ENCODE measurements around the gene NPHP4.

NPHP4 gene

GRCh38 chr1:5949085-5949760, 43.0 kb downstream of the NPHP4 start:
- DNase-seq: no peak

DNA sequence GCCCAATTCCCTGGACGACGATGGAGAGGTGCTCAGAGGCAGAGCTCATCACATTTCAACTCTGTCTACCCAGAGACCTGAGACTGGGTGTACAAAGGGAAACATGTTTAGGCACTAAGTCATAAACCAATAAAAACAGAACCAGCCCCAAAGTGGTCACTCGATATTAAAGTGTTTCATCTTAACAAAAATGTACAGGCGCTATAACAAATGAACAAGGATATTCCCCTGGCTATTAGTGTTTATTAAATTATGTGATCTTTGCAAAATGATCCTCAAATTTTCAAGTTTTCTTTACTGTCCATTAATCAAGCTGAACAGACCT, 43.6 kb downstream of the NPHP4 start:
- no peak for DNase-seq

GRCh38 chr1:5947978-5948680, 44.1 kb downstream of the NPHP4 start:
- no peak for DNase-seq

- DNase-seq: no peak
These were observed 45.0 kb downstream of the NPHP4 start for GRCh38 chr1:5947071-5947821.

GRCh38 chr1:5945445-5945844, 46.8 kb downstream of the NPHP4 start:
- DNase-seq: no peak

GRCh38 chr1:5944843-5945167, 47.4 kb downstream of the NPHP4 start:
- no peak for DNase-seq

GRCh38 chr1:5944154-5944842, 47.9 kb downstream of the NPHP4 start:
- no peak for DNase-seq

DNA sequence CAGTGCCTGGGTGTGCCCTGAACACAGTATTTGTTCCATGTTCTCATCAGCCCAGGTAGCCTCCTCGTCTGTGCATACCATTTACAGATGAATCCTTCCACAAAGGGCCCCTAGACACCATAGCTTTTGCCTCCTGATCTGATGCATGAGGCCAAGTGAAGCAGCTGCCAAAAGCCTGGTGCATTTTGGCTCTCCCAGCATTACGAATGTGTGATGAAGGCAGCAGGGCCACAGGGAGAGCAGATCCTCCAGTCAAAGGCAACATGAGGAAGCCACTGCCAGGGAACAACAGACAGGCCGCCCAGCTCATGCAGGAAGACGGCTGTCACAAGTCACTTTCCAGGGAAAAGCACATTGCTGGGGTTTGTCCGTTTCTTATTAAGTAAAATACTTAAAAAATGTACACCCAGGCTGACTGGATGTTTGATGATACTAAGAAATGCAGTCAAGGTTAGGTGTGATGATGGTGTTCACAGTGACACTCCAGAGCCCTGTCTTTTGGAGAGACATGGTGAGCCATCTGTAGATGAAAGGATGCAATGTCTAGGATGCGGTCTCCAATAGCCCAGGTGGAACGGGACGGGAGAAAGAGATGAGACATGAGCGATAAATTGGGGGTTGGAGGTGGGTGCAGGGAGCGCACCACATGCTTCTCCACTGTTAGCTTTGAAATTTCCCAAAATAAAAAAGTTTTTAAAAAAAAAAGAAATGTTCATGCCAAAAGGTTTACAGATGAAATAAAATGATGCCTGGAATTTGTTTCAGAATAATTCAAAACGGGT, 48.7 kb downstream of the NPHP4 start:
- DNase-seq: no peak

- DNase-seq: no peak
These were observed 50.6 kb downstream of the NPHP4 start for GRCh38 chr1:5941671-5942070.

- DNase-seq: no peak
These were observed 51.4 kb downstream of the NPHP4 start for GRCh38 chr1:5940723-5941407.

DNA sequence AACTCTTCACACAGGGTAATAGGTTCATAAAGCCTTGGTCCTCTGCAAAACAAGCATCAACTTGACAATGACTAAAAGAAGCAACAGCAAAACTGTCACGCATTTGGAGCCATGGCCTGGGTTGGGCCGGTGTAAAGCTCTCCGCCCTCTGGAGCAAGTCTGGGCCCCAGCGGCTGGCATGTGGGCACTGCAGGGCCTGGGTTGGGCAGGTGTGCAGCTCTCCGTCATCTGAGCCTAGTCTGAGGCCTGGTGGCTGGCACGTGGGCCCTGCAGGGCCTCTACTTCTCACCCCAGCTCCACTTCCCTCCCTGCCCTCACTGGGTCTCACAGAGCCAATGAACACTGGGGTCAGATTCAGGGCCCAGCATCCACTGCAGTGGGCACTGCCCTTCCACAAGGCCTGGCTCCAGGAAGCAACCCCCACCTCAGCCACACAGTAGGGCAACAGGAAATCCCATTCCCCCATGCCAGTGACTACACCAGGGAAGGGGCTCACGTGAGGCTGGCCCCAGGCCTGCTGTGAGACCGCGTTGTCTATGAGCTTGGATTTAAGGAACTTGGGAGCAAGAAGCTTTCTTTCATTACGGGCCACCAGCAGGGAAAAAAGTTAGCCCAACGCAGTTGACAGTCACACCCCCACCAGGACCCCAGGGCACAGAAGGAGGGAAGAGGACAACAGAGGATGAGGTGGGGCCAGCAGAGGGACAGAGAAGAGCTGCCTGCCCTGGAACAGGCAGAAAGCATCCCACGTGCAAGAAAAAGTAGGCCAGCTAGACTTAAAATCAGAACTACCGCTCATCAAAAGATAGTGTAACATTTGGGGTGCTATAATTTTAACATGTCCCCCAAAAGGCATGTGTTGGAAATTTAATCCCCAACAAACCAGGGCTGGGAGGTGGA, 52.7 kb downstream of the NPHP4 start:
- DNase-seq: no peak

GRCh38 chr1:5938101-5938646, 54.1 kb downstream of the NPHP4 start:
- DNase-seq: no peak

DNA sequence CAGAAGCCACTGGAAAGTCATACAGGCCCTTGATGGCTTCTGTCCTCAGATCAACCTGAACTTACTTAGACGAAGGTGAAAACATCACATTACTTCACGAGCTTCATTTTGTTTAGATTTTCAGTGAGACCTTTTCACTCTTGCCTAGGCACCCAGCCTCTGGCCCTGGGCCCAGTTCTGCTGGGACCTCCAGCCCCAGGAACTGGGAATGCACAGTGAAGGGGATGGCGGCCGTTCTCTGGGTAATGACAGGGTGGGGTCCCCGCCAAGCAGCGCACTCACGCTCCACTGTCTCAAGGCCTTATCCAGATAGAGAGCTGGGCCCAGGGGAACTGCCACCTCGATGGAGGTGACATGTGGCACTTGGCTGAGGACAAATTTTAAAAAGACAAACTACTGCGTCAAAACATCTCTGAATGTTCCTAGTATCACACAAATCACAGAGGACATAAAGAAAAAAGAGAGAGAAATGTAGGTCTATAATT, 54.8 kb downstream of the NPHP4 start:
- DNase-seq: no peak

- DNase-seq: no peak
These were observed 55.4 kb downstream of the NPHP4 start for GRCh38 chr1:5936621-5937372.

GRCh38 chr1:5936126-5936525, 56.1 kb downstream of the NPHP4 start:
- no peak for DNase-seq

- no peak for DNase-seq
These were observed 57.2 kb downstream of the NPHP4 start for GRCh38 chr1:5935026-5935425.

DNA sequence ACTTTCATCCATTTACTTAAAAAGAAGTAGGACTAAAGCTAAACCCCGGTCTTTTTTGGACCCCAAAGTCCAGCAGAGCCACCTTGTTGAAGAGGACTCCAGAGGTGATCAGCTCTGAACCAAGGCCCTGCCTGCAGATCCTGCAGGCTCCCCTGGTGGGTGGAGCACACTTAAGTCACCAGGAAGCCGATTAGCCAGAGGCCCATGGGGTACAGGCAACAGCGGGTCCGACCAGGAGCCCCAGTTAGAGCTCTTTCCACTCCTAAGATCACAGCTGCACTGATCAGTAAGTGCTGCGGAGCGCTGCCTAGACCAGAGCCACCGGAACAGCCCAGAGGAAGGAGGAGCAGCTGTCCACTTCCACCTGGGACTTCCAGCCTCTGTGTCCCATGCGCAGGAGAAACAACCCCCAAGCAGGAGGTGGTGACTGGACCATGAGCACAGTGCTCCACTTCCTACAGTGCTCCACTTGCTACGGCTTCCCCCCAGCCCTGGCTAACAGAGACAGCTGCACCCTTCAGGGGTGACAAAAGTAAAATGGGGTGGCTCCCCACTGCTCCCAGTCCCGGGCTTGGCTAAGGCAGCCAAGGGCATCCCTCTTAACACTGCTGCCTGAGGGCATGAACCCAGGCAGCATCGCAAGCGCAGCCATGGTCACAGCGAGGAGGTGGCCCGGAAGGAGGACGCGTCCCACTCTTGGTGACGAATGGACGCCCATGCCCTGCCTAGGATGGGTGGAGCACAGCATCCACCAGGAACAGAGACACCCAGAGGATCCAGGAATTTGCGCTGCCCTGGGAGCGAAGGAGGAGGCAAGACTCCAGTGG, 58.0 kb downstream of the NPHP4 start:
- DNase-seq: no peak

DNA sequence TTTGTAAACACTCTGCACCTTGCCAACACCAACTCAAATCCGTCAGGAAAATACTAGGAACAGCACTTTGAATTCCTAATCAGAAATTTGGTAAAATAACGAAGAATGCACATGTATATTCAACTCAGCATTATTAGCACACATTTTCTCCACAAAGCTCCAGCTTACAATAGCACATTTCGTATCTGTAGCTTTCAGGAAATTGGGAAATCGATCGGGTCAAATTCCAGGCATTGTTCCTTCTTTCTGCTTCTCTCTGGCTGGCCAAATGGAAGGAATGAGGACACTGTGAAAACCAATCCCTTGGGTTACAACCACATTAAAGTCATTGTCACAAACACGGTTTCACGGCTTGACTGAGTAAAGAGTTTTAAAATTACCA, 58.6 kb downstream of the NPHP4 start:
- no peak for DNase-seq

DNA sequence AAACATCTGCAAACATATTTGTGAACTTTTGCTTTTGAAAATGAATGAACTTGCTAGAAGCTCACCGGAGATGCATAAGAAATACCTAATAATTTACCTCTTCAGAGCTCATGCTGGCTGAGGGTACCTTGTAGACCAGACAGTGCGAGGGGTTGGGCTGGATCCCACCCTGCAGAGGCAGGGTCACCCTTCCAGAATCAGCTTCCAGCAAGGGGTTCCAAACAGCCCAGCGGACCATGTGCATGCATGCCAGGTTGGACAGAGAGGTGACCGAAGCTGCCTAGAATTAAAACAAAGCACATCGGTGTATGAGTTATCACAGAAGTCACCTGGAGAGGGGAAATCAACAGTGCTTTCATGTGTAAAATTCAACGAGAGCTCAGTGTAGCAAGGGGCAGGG, 59.2 kb downstream of the NPHP4 start:
- DNase-seq: no peak
